Kidney epithelial cell (primary cell): ENCODE results near the gene EHBP1. TPM values are rescaled to one million over a fixed set of nuclear protein-coding genes. Genes with fewer than 3 reads are reported as not detected.

ENCODE experiments used
- DNase-seq: peaks from one replicate; pipeline ENCODE4 v3.0.0-alpha.2; 2010; ENCODE audit warnings: low read depth
- H3K27me3 ChIP-seq: 2 replicates; pipeline ENCODE4 v1.6.0; 2011; ENCODE audit warnings: low read length; ENCODE audit not compliant: control insufficient read depth, insufficient read depth
- H3K36me3 ChIP-seq: 2 replicates; pipeline ENCODE4 v1.5.1; 2011; ENCODE audit warnings: low read length; ENCODE audit not compliant: control insufficient read depth, insufficient read depth
- H3K4me3 ChIP-seq: 2 replicates; pipeline ENCODE4 v1.5.1; 2011; ENCODE audit warnings: low read depth, mild to moderate bottlenecking, control low read depth, low read length
- CTCF ChIP-seq: IDR thresholded peaks from 2 replicates; pipeline ENCODE4 v1.5.1; 2011; ENCODE audit warnings: mild to moderate bottlenecking, moderate library complexity, low read length, control low read depth, inconsistent platforms; ENCODE audit not compliant: insufficient read depth, poor library complexity, severe bottlenecking
- total RNA-seq: library from RNA; depleted of rRNA; stranded (reverse); fragments of >200 nt; gene quantifications from 2 replicates; pipeline ENCODE4 v1.2.3, GENCODE V29; 2015

Gene EHBP1
- total RNA-seq, 1 donor from 2014 or later: 22.9 TPM

- no peak for TF ChIP-seq CTCF
- Histone ChIP-seq H3K27me3 (peaks cover 84% of the 10 kb centered on the region), H3K4me3 (peak overlapping the region; percentile 35), H3K36me3 (no peaks in the 10 kb centered on the region)
- DNase-seq: no peak
Observed at GRCh38 chr2:63049970-63050333, 344.4 kb downstream of the EHBP1 start.

- no peak for TF ChIP-seq CTCF
- H3K4me3 ChIP-seq: peak within 1 kb of the TSS; percentile 35
- H3K36me3 ChIP-seq: no peaks in the 10 kb centered on the region
- H3K27me3 ChIP-seq: peaks cover 87% of the 10 kb centered on the region
- no peak for DNase-seq
Observed at GRCh38 chr2:63050334-63051041, 345.0 kb downstream of the EHBP1 start, which contains the start of gene OTX1. Gene OTX1, plus strand, starts transcription at chr2:63050830. Its CDS starts 2,161 bp downstream, at chr2:63052991.

GRCh38 chr2:63051042-63051794, 345.7 kb downstream of the EHBP1 start:
- DNase-seq: no peak
- Histone ChIP-seq H3K27me3 (peaks cover 94% of the 10 kb centered on the region), H3K4me3 (peak overlapping the region; percentile 24), H3K36me3 (no peaks in the 10 kb centered on the region)
- TF ChIP-seq CTCF: no peak

- H3K36me3 ChIP-seq: no peaks in the 10 kb centered on the region
- no peak for TF ChIP-seq CTCF
- H3K4me3 ChIP-seq: no peak overlapping the region
- H3K27me3 ChIP-seq: peaks cover 98% of the 10 kb centered on the region
- no peak for DNase-seq
Observed at GRCh38 chr2:63051795-63052333, 346.4 kb downstream of the EHBP1 start.

GRCh38 chr2:63052411-63053080, 347.0 kb downstream of the EHBP1 start:
- no peak for DNase-seq
- H3K27me3 ChIP-seq: peaks cover 97% of the 10 kb centered on the region
- TF ChIP-seq CTCF: no peak
- H3K4me3 ChIP-seq: no peak overlapping the region
- H3K36me3 ChIP-seq: no peaks in the 10 kb centered on the region
